Neural crest cell (in vitro differentiated cells): ENCODE data around the gene TIMP2. TPM values are rescaled to one million over a fixed set of nuclear protein-coding genes. Genes with fewer than 3 reads are reported as not detected.

ENCODE experiments used
- DNase-seq: peaks from one replicate; pipeline ENCODE4 v3.0.0; 2021; ENCODE audit warnings: low read depth, mixed read lengths, low spot score
- H3K27ac Mint-ChIP-seq: one replicate; pipeline ENCODE4 v1.8.0; 2021; ENCODE audit warnings: mild to moderate bottlenecking, mixed read lengths; ENCODE audit not compliant: unreplicated experiment
- H3K27me3 Mint-ChIP-seq: 2 replicates; pipeline ENCODE4 v1.8.0; 2021; ENCODE audit warnings: low read depth, mild to moderate bottlenecking, mixed read lengths
- H3K36me3 Mint-ChIP-seq: 2 replicates; pipeline ENCODE4 v1.8.0; 2021; ENCODE audit warnings: low read depth, mild to moderate bottlenecking, mixed read lengths
- H3K4me1 Mint-ChIP-seq: 2 replicates; pipeline ENCODE4 v1.8.0; 2021; ENCODE audit warnings: mixed read lengths
- H3K4me3 Mint-ChIP-seq: one replicate; pipeline ENCODE4 v1.8.0; 2021; ENCODE audit warnings: mild to moderate bottlenecking, mixed read lengths
- H3K9me3 Mint-ChIP-seq: 2 replicates; pipeline ENCODE4 v1.8.0; 2021; ENCODE audit warnings: mixed read lengths
- total RNA-seq: library from RNA; stranded (reverse); gene quantifications from 2 replicates; pipeline ENCODE4 v1.2.1, GENCODE V29; 2021
- TF ChIP-seq, protein P1 (sequence below): fragments of 200-600 bp; sonication (generic); conservative IDR thresholded peaks from 2 replicates; pipeline ENCODE4 v1.5.0; 2021; ENCODE audit warnings: antibody characterized with exemption, mild to moderate bottlenecking

TIMP2 gene
- total RNA-seq, 1 donor from 2014 or later, result 58.5 TPM

GRCh38 chr17:78876094-78876597 is 49.0 kb downstream of the TIMP2 start:
- Mint-ChIP-seq H3K36me3 (no peaks in the 10 kb centered on the region), H3K27me3 (no peaks in the 10 kb centered on the region), H3K4me3 (no peak overlapping the region), H3K9me3 (no peaks in the 10 kb centered on the region), H3K27ac (peak overlapping the region; percentile 83), H3K4me1 (peaks cover 51% of the 10 kb centered on the region)
- DNase-seq, result no peak
- TF ChIP-seq, protein P1, sequence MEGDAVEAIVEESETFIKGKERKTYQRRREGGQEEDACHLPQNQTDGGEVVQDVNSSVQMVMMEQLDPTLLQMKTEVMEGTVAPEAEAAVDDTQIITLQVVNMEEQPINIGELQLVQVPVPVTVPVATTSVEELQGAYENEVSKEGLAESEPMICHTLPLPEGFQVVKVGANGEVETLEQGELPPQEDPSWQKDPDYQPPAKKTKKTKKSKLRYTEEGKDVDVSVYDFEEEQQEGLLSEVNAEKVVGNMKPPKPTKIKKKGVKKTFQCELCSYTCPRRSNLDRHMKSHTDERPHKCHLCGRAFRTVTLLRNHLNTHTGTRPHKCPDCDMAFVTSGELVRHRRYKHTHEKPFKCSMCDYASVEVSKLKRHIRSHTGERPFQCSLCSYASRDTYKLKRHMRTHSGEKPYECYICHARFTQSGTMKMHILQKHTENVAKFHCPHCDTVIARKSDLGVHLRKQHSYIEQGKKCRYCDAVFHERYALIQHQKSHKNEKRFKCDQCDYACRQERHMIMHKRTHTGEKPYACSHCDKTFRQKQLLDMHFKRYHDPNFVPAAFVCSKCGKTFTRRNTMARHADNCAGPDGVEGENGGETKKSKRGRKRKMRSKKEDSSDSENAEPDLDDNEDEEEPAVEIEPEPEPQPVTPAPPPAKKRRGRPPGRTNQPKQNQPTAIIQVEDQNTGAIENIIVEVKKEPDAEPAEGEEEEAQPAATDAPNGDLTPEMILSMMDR, result no peak

- TF ChIP-seq, protein P1, result no peak
- DNase-seq, result no peak
- Mint-ChIP-seq H3K27me3 (no peaks in the 10 kb centered on the region), H3K9me3 (no peaks in the 10 kb centered on the region), H3K4me1 (peaks cover 51% of the 10 kb centered on the region), H3K4me3 (no peak overlapping the region), H3K27ac (peak overlapping the region; percentile 83), H3K36me3 (peaks cover 3% of the 10 kb centered on the region)
These were observed 49.7 kb downstream of the TIMP2 start for GRCh38 chr17:78875363-78876093.

GRCh38 chr17:78873519-78874340 is 51.5 kb downstream of the TIMP2 start:
- no peak overlapping the region for H3K4me3 Mint-ChIP-seq
- H3K27ac Mint-ChIP-seq, result peak overlapping the region; percentile 91
- H3K27me3 Mint-ChIP-seq, result no peaks in the 10 kb centered on the region
- DNase-seq, result no peak
- peaks cover 7% of the 10 kb centered on the region for H3K36me3 Mint-ChIP-seq
- H3K4me1 Mint-ChIP-seq, result peaks cover 35% of the 10 kb centered on the region
- H3K9me3 Mint-ChIP-seq, result no peaks in the 10 kb centered on the region
- TF ChIP-seq, protein P1, result no peak

DNA sequence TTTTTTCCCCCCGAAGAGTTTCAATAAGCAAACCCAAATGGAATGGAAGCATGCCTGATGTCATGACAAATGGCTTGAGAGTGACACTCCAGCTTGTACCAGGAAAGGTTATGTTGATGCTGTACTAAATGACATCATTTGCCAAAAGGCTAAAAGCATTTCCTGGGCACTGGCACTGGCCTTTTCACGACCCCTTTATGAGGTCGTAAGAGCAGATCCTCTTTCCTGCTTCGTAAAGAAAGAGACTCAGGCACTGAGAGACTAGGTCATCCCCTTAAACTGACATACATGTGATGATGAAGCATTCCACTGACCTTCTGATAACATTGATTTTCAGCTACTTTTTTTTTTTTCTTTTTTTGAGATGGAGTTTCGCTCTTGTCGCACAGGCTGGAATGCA is 52.7 kb downstream of the TIMP2 start:
- no peak for DNase-seq
- Mint-ChIP-seq H3K9me3 (no peaks in the 10 kb centered on the region), H3K27ac (no peak overlapping the region), H3K4me1 (peaks cover 28% of the 10 kb centered on the region), H3K36me3 (peaks cover 7% of the 10 kb centered on the region), H3K27me3 (no peaks in the 10 kb centered on the region), H3K4me3 (no peak overlapping the region)
- TF ChIP-seq, protein P1, result no peak

GRCh38 chr17:78870621-78871020 is 54.6 kb downstream of the TIMP2 start:
- H3K4me1 Mint-ChIP-seq, result peaks cover 21% of the 10 kb centered on the region
- H3K4me3 Mint-ChIP-seq, result no peak overlapping the region
- no peak for DNase-seq
- TF ChIP-seq, protein P1, result no peak
- peaks cover 9% of the 10 kb centered on the region for H3K36me3 Mint-ChIP-seq
- H3K9me3 Mint-ChIP-seq, result no peaks in the 10 kb centered on the region
- no peaks in the 10 kb centered on the region for H3K27me3 Mint-ChIP-seq
- H3K27ac Mint-ChIP-seq, result peak overlapping the region; percentile 50
